Adrenal gland (tissue), 12 donors: ENCODE results near the gene TMEM150A. TPM values are rescaled to one million over a fixed set of nuclear protein-coding genes. Genes with fewer than 3 reads are reported as not detected.

Source experiments
- DNase-seq, 7 donors: peaks; one replicate each; pipeline ENCODE4 v3.0.0-alpha.2; 2019 to 2020
- H3K27ac ChIP-seq, 5 donors: fragments of 200-600 bp; sonication (generic) in 4 of 5; 1 replicate in 3 of 5; 2 replicates in 2 of 5; pipeline versions ENCODE4 v1.5.1 to v1.8.0; 2016 to 2020; ENCODE audit warnings: mild to moderate bottlenecking in 1 of 5
- H3K27me3 ChIP-seq: fragments of 200-600 bp; 2 replicates; pipeline ENCODE4 v1.8.0; 2021
- H3K36me3 ChIP-seq, 2 donors: fragments of 200-600 bp; replicated peaks in 1 of 2; 1 replicate in 1 of 2; 2 replicates in 1 of 2; pipeline versions ENCODE4 v1.5.1 to v1.8.0; 2018 to 2022
- H3K4me1 ChIP-seq, 2 donors: fragments of 200-600 bp; replicated peaks in 1 of 2; 1 replicate in 1 of 2; 2 replicates in 1 of 2; pipeline versions ENCODE4 v1.5.1 to v1.8.0; 2018 to 2021
- H3K4me3 ChIP-seq, 4 donors: fragments of 200-600 bp; sonication (generic) in 3 of 4; one replicate each; pipeline ENCODE4 v1.5.1; 2016 to 2018
- H3K9me3 ChIP-seq, 3 donors: fragments of 200-600 bp; sonication (generic) in 1 of 3; replicated peaks in 1 of 3; 1 replicate in 2 of 3; 2 replicates in 1 of 3; pipeline versions ENCODE4 v1.5.1 to v1.8.0; 2016 to 2021
- CTCF ChIP-seq, 6 experiments: fragments of 450-650 bp in 4 of 6; fragments of 200-600 bp in 2 of 6; sonication (generic) in 1 of 6; IDR thresholded peaks; 1 replicate in 5 of 6; 2 replicates in 1 of 6; pipeline versions ENCODE4 v1.5.1 to v1.8.0; 2016 to 2021; ENCODE audit warnings: antibody characterized with exemption in 6 of 6, mild to moderate bottlenecking in 2 of 6, moderate library complexity in 1 of 6
- POLR2A ChIP-seq, 2 donors: fragments of 450-650 bp; IDR thresholded peaks; one replicate each; pipeline ENCODE4 v1.6.1; 2017; ENCODE audit warnings: antibody characterized with exemption in 2 of 2, mild to moderate bottlenecking in 2 of 2, moderate library complexity in 1 of 2
- WGBS, 4 donors: extraction: QIAGEN DNeasy Blood & Tissue Kit in 2 of 4; methylation state at CpG; one replicate each; pipeline versions ENCODE4 v1.1.5 to v1.1.7; 2013 to 2017; 5-methylcytosine and 5-hydroxymethylcytosine counted together
- intact Hi-C, 2 donors: fragments of 100-400 bp; cut with DNase I; formaldehyde crosslinking; loops; one replicate each; pipeline versions ENCODE4 v1.14.1 to v1.15.0; 2022 to 2023
- polyA plus RNA-seq, 3 donors: library from polyadenylated mRNA; stranded (reverse); fragments of 200-250 nt in 2 of 3; fragments of 350-450 nt in 1 of 3; fragmentation: Illumina TruSeq in 1 of 3; extraction: RNeasy Lipid Tissue Mini Kit (QIAGEN cat#74804) in 1 of 3; gene quantifications; one replicate each; pipeline ENCODE4 v1.2.3, GENCODE V29; 2013 to 2014
- total RNA-seq, 9 donors: library from RNA; depleted of rRNA in 4 of 9; stranded (reverse); fragments of >200 nt in 4 of 9; fragments of 120-200 nt in 1 of 9; fragmentation: NEBNext Ultra II Directional in 1 of 9; extraction: Animal tissue kit (Norgen Biotek cat#: 25700) in 1 of 9; gene quantifications; one replicate each; pipeline versions ENCODE4 v1.1.0 to v1.2.4, GENCODE V29; 2013 to 2023
- donor health status: healthy with polysubstance abuse.
- donor health status: Bipolar disorder and iron deficiency.
- donor health status: DM: yes; HTN: yes; CAD: no.
- donor health status: DM: no; HTN: no; CAD: no.
- donor health status: DM: no; HTN: no; CAD: no.
- donor health status: DM: yes; HTN: yes; CAD: no.

Gene TMEM150A
- total and polyA plus RNA-seq, 12 donors, result 11.6 to 79.1 (median 22.6) TPM

- DNase-seq, result peak in 2 of 7 donors; percentile 37 to 38
- Histone ChIP-seq H3K36me3 (no peaks in the 10 kb centered on the region), H3K4me3 (peak overlapping the region in 1 of 4 donors; percentile 78), H3K27me3 (no peaks in the 10 kb centered on the region), H3K4me1 (peaks cover 24 to 68% of the 10 kb centered on the region in 2 donors), H3K9me3 (no peaks in the 10 kb centered on the region), H3K27ac (peak overlapping the region; percentile 78 to 95 (median 92))
- TF ChIP-seq CTCF (IDR thresholded peaks at IDR 0.05) (no peak), POLR2A (IDR thresholded peaks at IDR 0.05) (no peak)
- intact Hi-C loops, result no loop called here
- WGBS, 4 donors, result 33 to 64% (median 46%) methylated on average over 1 of the region's 1 CpG
Observed at GRCh38 chr2:85585781-85586105, 16.8 kb downstream of the TMEM150A start.

- peak in 1 of 2 donors; percentile 82 for TF ChIP-seq POLR2A (IDR thresholded peaks at IDR 0.05)
- TF ChIP-seq CTCF (IDR thresholded peaks at IDR 0.05), result no peak
- Histone ChIP-seq H3K4me3 (peak overlapping the region in 2 of 4 donors; percentile 31 to 78), H3K36me3 (no peaks in the 10 kb centered on the region), H3K4me1 (peaks cover 24 to 63% of the 10 kb centered on the region in 2 donors), H3K27ac (peak overlapping the region; percentile 78 to 95 (median 92)), H3K9me3 (no peaks in the 10 kb centered on the region), H3K27me3 (no peaks in the 10 kb centered on the region)
- intact Hi-C loops, result no loop called here
- WGBS, 4 donors, result 11 to 22% (median 13%) methylated on average over 5 to 9 of the region's 9 CpGs
- peak; percentile 71 to 93 (median 89) for DNase-seq
Observed at GRCh38 chr2:85584857-85585780, 17.4 kb downstream of the TMEM150A start.

- Histone ChIP-seq H3K9me3 (no peaks in the 10 kb centered on the region), H3K4me1 (peaks cover 24 to 56% of the 10 kb centered on the region in 2 donors), H3K27ac (peak within 1 kb of the TSS; percentile 78 to 95 (median 92)), H3K4me3 (peak within 1 kb of the TSS in 2 of 4 donors; percentile 31 to 78), H3K27me3 (no peaks in the 10 kb centered on the region), H3K36me3 (no peaks in the 10 kb centered on the region)
- peak; percentile 25 to 52 for TF ChIP-seq POLR2A (IDR thresholded peaks at IDR 0.05)
- no peak for TF ChIP-seq CTCF (IDR thresholded peaks at IDR 0.05)
- intact Hi-C loops, result no loop called here
- WGBS, 4 donors, result 1 to 5% (median 2%) methylated on average over 21 to 52 of the region's 52 CpGs; no CpG with 5 or more reads in 1 of the 4 donors
- DNase-seq, result peak in 3 of 7 donors; percentile 39 to 42 (median 40)
Observed at GRCh38 chr2:85584354-85584856, 18.1 kb downstream of the TMEM150A start, which contains the start of gene VAMP5. Gene VAMP5 (plus strand): TSS chr2:85584431. CDS start chr2:85584491, 60 bp downstream.

GRCh38 chr2:85583667-85584353 is 18.7 kb downstream of the TMEM150A start:
- H3K4me1 ChIP-seq, result peaks cover 24 to 50% of the 10 kb centered on the region in 2 donors
- WGBS, 4 donors, result 20 to 66% (median 23%) methylated on average over 5 to 16 of the region's 16 CpGs
- intact Hi-C loops, result no loop called here

More at GRCh38 chr2:85583667-85584353, 18.7 kb downstream of the TMEM150A start:
- TF ChIP-seq POLR2A (IDR thresholded peaks at IDR 0.05) (no peak), CTCF (IDR thresholded peaks at IDR 0.05) (no peak)
- H3K36me3 ChIP-seq, result no peaks in the 10 kb centered on the region
- no peak for DNase-seq
- H3K4me3 ChIP-seq, result peak overlapping the region in 2 of 4 donors; percentile 31 to 78
- no peaks in the 10 kb centered on the region for H3K27me3 ChIP-seq
- no peaks in the 10 kb centered on the region for H3K9me3 ChIP-seq
- peak overlapping the region in 4 of 5 donors; percentile 88 to 95 (median 92) for H3K27ac ChIP-seq
